ENCODE data around the gene DNAL1. TPM values are rescaled to one million over a fixed set of nuclear protein-coding genes. Genes with fewer than 3 reads are reported as not detected.

Gene DNAL1
- total and polyA plus RNA-seq, 2 of the 4 experiments (the other 2 are of a cell fraction) = 4.5 to 5.4 TPM

- no peak overlapping the region for H4K8ac ChIP-seq (ENCODE audit: low read depth in 2 of 2, low read length in 2 of 2)
- POLR2A ChIA-PET (ENCODE audit: unreplicated experiment) = no interaction called here
- no peak overlapping the region for H2BK120ac ChIP-seq (ENCODE audit: low read depth, low read length)
- H2BK15ac ChIP-seq (ENCODE audit: low read depth, low read length) = no peak overlapping the region
- H4K5ac ChIP-seq (ENCODE audit: low read depth, low read length) = no peak overlapping the region
- peaks cover 39% of the 10 kb centered on the region for H4K20me1 ChIP-seq (ENCODE audit: insufficient read depth, low read length)
- no peak overlapping the region for H2AFZ ChIP-seq (replicated peaks; ENCODE audit: low read length, poor library complexity)
- H3K79me1 ChIP-seq (ENCODE audit: low read depth in 1 of 2, low read length in 2 of 2) = peaks cover 24 to 76% of the 10 kb centered on the region in 2 experiments
- H3K9me3 ChIP-seq (ENCODE audit: control insufficient read depth, insufficient read depth, low read length) = no peaks in the 10 kb centered on the region
- H3K4me2 ChIP-seq (ENCODE audit: low read depth, low read length) = no peak overlapping the region
- H2BK20ac ChIP-seq (ENCODE audit: low read depth, low read length) = no peak overlapping the region
- CTCF ChIA-PET = no interaction called here
- H2AK9ac ChIP-seq (replicated peaks; ENCODE audit: low read depth, low read length, poor library complexity) = peak overlapping the region; percentile 9
- H3K27ac ChIP-seq (ENCODE audit: insufficient read depth, low read length) = 0 out of 2 replicates have a peak overlapping the region, but pooled peaks have one; percentile 59
- H3K4ac ChIP-seq (ENCODE audit: low read depth, low read length) = no peak overlapping the region
- no peak overlapping the region for H3K14ac ChIP-seq (replicated peaks; ENCODE audit: low read depth, low read length)
- no peak overlapping the region for H3K18ac ChIP-seq (ENCODE audit: low read depth, low read length)
- H4K91ac ChIP-seq (ENCODE audit: insufficient read depth, low read depth, low read length) = no peak overlapping the region
- H3K9ac ChIP-seq (ENCODE audit: low read depth, low read length) = no peak overlapping the region
- no peak overlapping the region for H3K56ac ChIP-seq (ENCODE audit: extremely low read depth, insufficient read depth, low read length)
- dilution Hi-C loops (cut with HindIII; ENCODE audit: low sequenced_read_pairs, unreplicated experiment) (no loop called here), in situ Hi-C loops (cut with MboI; ENCODE audit: low sequenced_read_pairs) (no loop called here), intact Hi-C loops (cut with micrococcal nuclease) (loop anchor here (5.0 to 10.0 kb wide), 2 partner anchors 138 to 310 kb away; no protein-coding TSS in a partner anchor)
- H3K9me1 ChIP-seq (ENCODE audit: insufficient read depth, low read length) = 0 out of 2 replicates have a peak, but pooled peaks cover 4% of the 10 kb centered on the region
- H2BK5ac ChIP-seq (ENCODE audit: low read depth, low read length, poor library complexity, severe bottlenecking) = no peak overlapping the region
- no peak overlapping the region for H3K23ac ChIP-seq (ENCODE audit: low read depth, low read length)
- TF ChIP-seq, protein P1, sequence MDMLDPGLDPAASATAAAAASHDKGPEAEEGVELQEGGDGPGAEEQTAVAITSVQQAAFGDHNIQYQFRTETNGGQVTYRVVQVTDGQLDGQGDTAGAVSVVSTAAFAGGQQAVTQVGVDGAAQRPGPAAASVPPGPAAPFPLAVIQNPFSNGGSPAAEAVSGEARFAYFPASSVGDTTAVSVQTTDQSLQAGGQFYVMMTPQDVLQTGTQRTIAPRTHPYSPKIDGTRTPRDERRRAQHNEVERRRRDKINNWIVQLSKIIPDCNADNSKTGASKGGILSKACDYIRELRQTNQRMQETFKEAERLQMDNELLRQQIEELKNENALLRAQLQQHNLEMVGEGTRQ (IDR thresholded peaks at IDR 0.05; ENCODE audit: low read depth, low read length) = no peak
- TF ChIP-seq MAFK (IDR thresholded peaks at IDR 0.05; ENCODE audit: low read depth, low read length) (no peak), RAD21 (IDR thresholded peaks at IDR 0.05; ENCODE audit: low read length) (no peak), MAZ (IDR thresholded peaks at IDR 0.05; ENCODE audit: borderline replicate concordance, low read depth, low read length) (no peak), BHLHE40 (IDR thresholded peaks at IDR 0.05; ENCODE audit: low read depth, low read length) (no peak), FOS (IDR thresholded peaks at IDR 0.05; ENCODE audit: low read depth, low read length) (no peak), CTCF (conservative IDR thresholded peaks at IDR 0.05; ENCODE audit: low read depth, low read length) (no peak), POLR2A (IDR thresholded peaks at IDR 0.05; ENCODE audit: low read depth, low read length) (no peak), SMC3 (IDR thresholded peaks at IDR 0.05; ENCODE audit: low read depth, low read length) (no peak), CEBPB (IDR thresholded peaks at IDR 0.05; ENCODE audit: low read depth, low read length) (no peak), MXI1 (IDR thresholded peaks at IDR 0.05; ENCODE audit: borderline replicate concordance, low read depth, low read length) (no peak), RFX5 (IDR thresholded peaks at IDR 0.05; ENCODE audit: low read depth, low read length) (no peak), NFE2L2 (IDR thresholded peaks at IDR 0.05; ENCODE audit: low read depth, low read length) (no peak), RCOR1 (IDR thresholded peaks at IDR 0.05; ENCODE audit: insufficient replicate concordance, low read length) (no peak), CHD1 (IDR thresholded peaks at IDR 0.05; ENCODE audit: low read depth, low read length) (no peak)
- TF ChIP-seq, protein P2, sequence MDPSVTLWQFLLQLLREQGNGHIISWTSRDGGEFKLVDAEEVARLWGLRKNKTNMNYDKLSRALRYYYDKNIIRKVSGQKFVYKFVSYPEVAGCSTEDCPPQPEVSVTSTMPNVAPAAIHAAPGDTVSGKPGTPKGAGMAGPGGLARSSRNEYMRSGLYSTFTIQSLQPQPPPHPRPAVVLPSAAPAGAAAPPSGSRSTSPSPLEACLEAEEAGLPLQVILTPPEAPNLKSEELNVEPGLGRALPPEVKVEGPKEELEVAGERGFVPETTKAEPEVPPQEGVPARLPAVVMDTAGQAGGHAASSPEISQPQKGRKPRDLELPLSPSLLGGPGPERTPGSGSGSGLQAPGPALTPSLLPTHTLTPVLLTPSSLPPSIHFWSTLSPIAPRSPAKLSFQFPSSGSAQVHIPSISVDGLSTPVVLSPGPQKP (IDR thresholded peaks at IDR 0.05; ENCODE audit: borderline replicate concordance, low read depth, low read length) = no peak
- peaks cover 36% of the 10 kb centered on the region for H3K4me1 ChIP-seq (ENCODE audit: control insufficient read depth, insufficient read depth, low read length)
- ATAC-seq (ENCODE audit: low read depth) = no peak
- DNase-seq = no peak
- no peaks in the 10 kb centered on the region for H3K27me3 ChIP-seq (ENCODE audit: control insufficient read depth, insufficient read depth, low read length)
- H3K4me3 ChIP-seq (ENCODE audit: insufficient read depth, low read depth, low read length) = no peak overlapping the region
- H3K36me3 ChIP-seq (ENCODE audit: control insufficient read depth, insufficient read depth, low read length) = peaks cover 60% of the 10 kb centered on the region
- 100% methylated on average over 1 of the region's 7 CpGs; no CpG with 5 or more reads in 1 of the 2 experiments for WGBS, 2 experiments (ENCODE audit: extremely low coverage in 2 of 2, insufficient read length in 1 of 2)
- H2AK5ac ChIP-seq (ENCODE audit: low read depth, low read length) = no peak overlapping the region
- no TSS peak for BruUV-seq (replicated peaks)
Measured at GRCh38 chr14:73727166-73727565, 82.4 kb downstream of the DNAL1 start.

Measured in IMR-90 (cell line).